Activated T-cell treated with anti-CD3 and anti-CD28 coated beads, Interleukin-2, amount 50 U/mL, for 4 hours (primary cell): Measurements from ENCODE around the gene ACOX3. TPM values are rescaled to one million over a fixed set of nuclear protein-coding genes. Genes with fewer than 3 reads are reported as not detected.
A peak's percentile ranks its signal among the peaks of the same experiment; 100 is the strongest.
"Not testable (repeated sequence)": the region's sequence is repeated elsewhere in the genome, so short reads cannot be mapped to it uniquely, and the experiment has no call there.

Source experiments
- ATAC-seq, 2 donors: fragments of 200-7000 bp; cut with Tn5 transposase; one replicate each; pipeline ENCODE4 v1.10.0; 2021
- DNase-seq: peaks from one replicate; pipeline ENCODE4 v3.0.0-alpha.2; 2020
- H3K27me3 Mint-ChIP-seq: one replicate; pipeline ENCODE4 v1.8.0; 2021; ENCODE audit warnings: low read depth, mixed read lengths
- H3K36me3 Mint-ChIP-seq: one replicate; pipeline ENCODE4 v1.8.0; 2022; ENCODE audit warnings: mixed read lengths; ENCODE audit not compliant: insufficient read depth
- H3K4me1 Mint-ChIP-seq: one replicate; pipeline ENCODE4 v1.8.0; 2021; ENCODE audit warnings: low read depth, mixed read lengths
- H3K4me3 Mint-ChIP-seq: one replicate; pipeline ENCODE4 v1.8.0; 2021; ENCODE audit warnings: mild to moderate bottlenecking, moderate library complexity, mixed read lengths
- H3K9me3 Mint-ChIP-seq: one replicate; pipeline ENCODE4 v1.8.0; 2021; ENCODE audit warnings: mixed read lengths
- total RNA-seq, 3 donors: library from RNA; stranded (reverse); gene quantifications; one replicate each; pipeline ENCODE4 v1.2.1, GENCODE V29; 2021

The ACOX3 gene
- total RNA-seq = 10 to 100 TPM; 20.1 to 35.8 (median 20.6) TPM

GRCh38 chr4:8440492-8441311 lies at the start of gene ACOX3, which contains the start of gene TRMT44:
Gene ACOX3 (minus strand): TSS chr4:8440723. CDS start chr4:8416521, 24,202 bp downstream.
Gene TRMT44 (plus strand): TSS chr4:8440777. CDS start chr4:8440823, 46 bp downstream.
- no peaks in the 10 kb centered on the region for H3K9me3 Mint-ChIP-seq

GRCh38 chr4:8488791-8489369 lies 48.4 kb upstream of the ACOX3 start:
- H3K27me3 Mint-ChIP-seq = no peaks in the 10 kb centered on the region
- no peaks in the 10 kb centered on the region for H3K4me1 Mint-ChIP-seq
- H3K4me3 Mint-ChIP-seq = no peak overlapping the region
- DNase-seq = no peak
- no peaks in the 10 kb centered on the region for H3K9me3 Mint-ChIP-seq
- peaks cover 13% of the 10 kb centered on the region for H3K36me3 Mint-ChIP-seq
- no peak for ATAC-seq

More at GRCh38 chr4:8440492-8441311, at the start of gene ACOX3, which contains the start of gene TRMT44:
- peaks cover 80% of the 10 kb centered on the region for H3K4me1 Mint-ChIP-seq
- peaks cover 7% of the 10 kb centered on the region for H3K36me3 Mint-ChIP-seq
- no peaks in the 10 kb centered on the region for H3K27me3 Mint-ChIP-seq
- H3K4me3 Mint-ChIP-seq = peak within 1 kb of the TSS; percentile 97
- DNase-seq (peak; percentile 96), ATAC-seq (peak; percentile 92 to 94)

- H3K36me3 Mint-ChIP-seq, ATAC-seq, H3K9me3 Mint-ChIP-seq, H3K4me3 Mint-ChIP-seq, DNase-seq, H3K27me3 Mint-ChIP-seq, H3K4me1 Mint-ChIP-seq: not testable (repeated sequence)
Measured at GRCh38 chr4:8486643-8487042, 46.1 kb upstream of the ACOX3 start.

GRCh38 chr4:8480221-8480620 lies 39.7 kb upstream of the ACOX3 start:
- Mint-ChIP-seq H3K36me3 (peaks cover 12% of the 10 kb centered on the region), H3K9me3 (no peaks in the 10 kb centered on the region), H3K4me1 (no peaks in the 10 kb centered on the region), H3K27me3 (no peaks in the 10 kb centered on the region), H3K4me3 (no peak overlapping the region)
- ATAC-seq (no peak), DNase-seq (no peak)

- Mint-ChIP-seq H3K36me3 (peaks cover 12% of the 10 kb centered on the region), H3K27me3 (no peaks in the 10 kb centered on the region), H3K9me3 (no peaks in the 10 kb centered on the region), H3K4me3 (no peak overlapping the region), H3K4me1 (no peaks in the 10 kb centered on the region)
- ATAC-seq (no peak), DNase-seq (no peak)
Measured at GRCh38 chr4:8478801-8479744, 38.5 kb upstream of the ACOX3 start.

- no peak overlapping the region for H3K4me3 Mint-ChIP-seq
- H3K9me3 Mint-ChIP-seq = no peaks in the 10 kb centered on the region
- peaks cover 12% of the 10 kb centered on the region for H3K36me3 Mint-ChIP-seq
- H3K27me3 Mint-ChIP-seq = no peaks in the 10 kb centered on the region
- peak in 1 of 2 donors; percentile 9 for ATAC-seq
- DNase-seq = no peak
- H3K4me1 Mint-ChIP-seq = no peaks in the 10 kb centered on the region
Measured at GRCh38 chr4:8478371-8478770, 37.8 kb upstream of the ACOX3 start.

- Mint-ChIP-seq H3K4me1 (no peaks in the 10 kb centered on the region), H3K9me3 (no peaks in the 10 kb centered on the region), H3K36me3 (peaks cover 12% of the 10 kb centered on the region), H3K27me3 (no peaks in the 10 kb centered on the region), H3K4me3 (no peak overlapping the region)
- ATAC-seq = no peak
- no peak for DNase-seq
Measured at GRCh38 chr4:8477676-8478075, 37.2 kb upstream of the ACOX3 start.

- Mint-ChIP-seq H3K9me3 (no peaks in the 10 kb centered on the region), H3K4me1 (no peaks in the 10 kb centered on the region), H3K4me3 (no peak overlapping the region), H3K36me3 (peaks cover 12% of the 10 kb centered on the region), H3K27me3 (no peaks in the 10 kb centered on the region)
- DNase-seq (no peak), ATAC-seq (no peak)
Measured at GRCh38 chr4:8477095-8477635, 36.6 kb upstream of the ACOX3 start.

GRCh38 chr4:8475751-8476575 lies 35.4 kb upstream of the ACOX3 start:
- Mint-ChIP-seq H3K36me3 (peaks cover 14% of the 10 kb centered on the region), H3K4me1 (no peaks in the 10 kb centered on the region), H3K9me3 (no peaks in the 10 kb centered on the region), H3K27me3 (no peaks in the 10 kb centered on the region), H3K4me3 (no peak overlapping the region)
- ATAC-seq = no peak
- no peak for DNase-seq

GRCh38 chr4:8474856-8475255 lies 34.3 kb upstream of the ACOX3 start:
- ATAC-seq (no peak), DNase-seq (no peak)
- Mint-ChIP-seq H3K36me3 (peaks cover 12% of the 10 kb centered on the region), H3K4me1 (no peaks in the 10 kb centered on the region), H3K4me3 (no peak overlapping the region), H3K9me3 (no peaks in the 10 kb centered on the region), H3K27me3 (no peaks in the 10 kb centered on the region)

- ATAC-seq = no peak
- no peak for DNase-seq
- H3K4me3 Mint-ChIP-seq = no peak overlapping the region
- H3K27me3 Mint-ChIP-seq = no peaks in the 10 kb centered on the region
- H3K9me3 Mint-ChIP-seq = no peaks in the 10 kb centered on the region
- H3K4me1 Mint-ChIP-seq = no peaks in the 10 kb centered on the region
- H3K36me3 Mint-ChIP-seq = peaks cover 16% of the 10 kb centered on the region
Measured at GRCh38 chr4:8473920-8474590, 33.5 kb upstream of the ACOX3 start.

- H3K36me3 Mint-ChIP-seq = peaks cover 19% of the 10 kb centered on the region
Measured at GRCh38 chr4:8473198-8473919, 32.8 kb upstream of the ACOX3 start.

More at GRCh38 chr4:8473198-8473919, 32.8 kb upstream of the ACOX3 start:
- Mint-ChIP-seq H3K9me3 (no peaks in the 10 kb centered on the region), H3K4me1 (no peaks in the 10 kb centered on the region), H3K4me3 (no peak overlapping the region), H3K27me3 (no peaks in the 10 kb centered on the region)
- DNase-seq (no peak), ATAC-seq (no peak)
